BE2C (cell line): ENCODE data around the gene COL20A1.
"Not testable (repeated sequence)": the region's sequence is repeated elsewhere in the genome, so short reads cannot be mapped to it uniquely, and the experiment has no call there.

Experiments used
- DNase-seq: peaks from one replicate; pipeline ENCODE4 v3.0.0-alpha.2; 2020
- H3K27me3 ChIP-seq: fragments of 250-450 bp; sonication (Bioruptor Pico); 2 replicates; pipeline ENCODE4 v1.5.1; 2020; ENCODE audit warnings: mild to moderate bottlenecking
- H3K36me3 ChIP-seq: fragments of 250-450 bp; sonication (Bioruptor Pico); 2 replicates; pipeline ENCODE4 v1.5.1; 2020; ENCODE audit warnings: mild to moderate bottlenecking
- H3K4me1 ChIP-seq: fragments of 250-450 bp; sonication (Bioruptor Pico); 2 replicates; pipeline ENCODE4 v1.5.1; 2020
- H3K4me3 ChIP-seq: 2 replicates; pipeline ENCODE4 v1.5.1; 2011; ENCODE audit warnings: low read depth, low read length
- H3K9me3 ChIP-seq: fragments of 250-450 bp; sonication (Bioruptor Pico); 2 replicates; pipeline ENCODE4 v1.5.1; 2020
- TF ChIP-seq, protein P1 (sequence below): IDR thresholded peaks from 2 replicates; pipeline ENCODE4 v1.5.1; 2012; ENCODE audit warnings: mild to moderate bottlenecking, low read depth, low read length

COL20A1 gene

DNA sequence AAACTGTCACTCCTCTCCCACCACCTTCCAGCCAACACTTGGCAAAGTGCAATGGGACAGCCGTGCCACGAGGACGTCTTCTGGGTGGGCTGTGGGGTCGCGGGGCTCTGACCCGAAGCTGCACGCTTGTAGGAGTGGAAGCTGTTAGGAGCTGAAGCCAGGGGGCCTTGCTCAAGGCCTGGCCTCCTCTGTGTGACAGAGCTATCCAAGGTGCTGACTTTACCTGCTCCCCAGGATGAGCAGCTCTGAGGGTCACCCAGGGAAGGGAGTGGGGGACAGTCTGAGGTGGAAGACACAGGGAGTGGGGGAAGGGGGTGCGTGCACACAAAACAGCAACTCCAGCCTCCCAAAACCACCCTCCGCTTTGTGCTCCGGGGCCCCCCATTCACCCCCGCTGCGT, 85.6 kb downstream of the COL20A1 start:
- Histone ChIP-seq H3K36me3 (no peaks in the 10 kb centered on the region), H3K4me3 (no peak overlapping the region), H3K4me1 (no peaks in the 10 kb centered on the region), H3K27me3 (peaks cover 4% of the 10 kb centered on the region), H3K9me3 (no peaks in the 10 kb centered on the region)
- TF ChIP-seq, protein P1, sequence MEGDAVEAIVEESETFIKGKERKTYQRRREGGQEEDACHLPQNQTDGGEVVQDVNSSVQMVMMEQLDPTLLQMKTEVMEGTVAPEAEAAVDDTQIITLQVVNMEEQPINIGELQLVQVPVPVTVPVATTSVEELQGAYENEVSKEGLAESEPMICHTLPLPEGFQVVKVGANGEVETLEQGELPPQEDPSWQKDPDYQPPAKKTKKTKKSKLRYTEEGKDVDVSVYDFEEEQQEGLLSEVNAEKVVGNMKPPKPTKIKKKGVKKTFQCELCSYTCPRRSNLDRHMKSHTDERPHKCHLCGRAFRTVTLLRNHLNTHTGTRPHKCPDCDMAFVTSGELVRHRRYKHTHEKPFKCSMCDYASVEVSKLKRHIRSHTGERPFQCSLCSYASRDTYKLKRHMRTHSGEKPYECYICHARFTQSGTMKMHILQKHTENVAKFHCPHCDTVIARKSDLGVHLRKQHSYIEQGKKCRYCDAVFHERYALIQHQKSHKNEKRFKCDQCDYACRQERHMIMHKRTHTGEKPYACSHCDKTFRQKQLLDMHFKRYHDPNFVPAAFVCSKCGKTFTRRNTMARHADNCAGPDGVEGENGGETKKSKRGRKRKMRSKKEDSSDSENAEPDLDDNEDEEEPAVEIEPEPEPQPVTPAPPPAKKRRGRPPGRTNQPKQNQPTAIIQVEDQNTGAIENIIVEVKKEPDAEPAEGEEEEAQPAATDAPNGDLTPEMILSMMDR, result no peak
- DNase-seq, result no peak

DNA sequence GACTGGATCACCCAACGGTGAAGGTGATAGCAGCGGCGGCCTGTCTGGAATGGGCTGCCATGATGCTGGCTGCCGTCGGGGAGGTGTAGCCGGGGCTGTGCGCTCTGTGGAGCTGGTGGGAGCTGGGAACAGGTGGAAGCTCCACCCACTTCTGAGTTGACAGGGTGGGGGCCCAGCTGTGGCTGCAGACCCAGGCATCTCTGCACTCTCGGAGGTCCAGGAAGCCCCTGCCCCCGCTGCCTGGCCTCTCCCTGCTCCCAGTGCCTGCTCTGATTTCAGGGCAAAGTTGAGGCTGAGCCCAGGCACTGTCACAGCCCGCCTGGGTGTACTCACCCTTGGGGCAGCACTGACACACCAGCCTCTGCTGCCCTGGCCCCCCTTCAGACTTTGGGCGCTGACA, 86.3 kb downstream of the COL20A1 start:
- H3K36me3 ChIP-seq, result no peaks in the 10 kb centered on the region
- peaks cover 5% of the 10 kb centered on the region for H3K27me3 ChIP-seq
- DNase-seq, result no peak
- no peak overlapping the region for H3K4me3 ChIP-seq
- H3K4me1 ChIP-seq, result no peaks in the 10 kb centered on the region
- H3K9me3 ChIP-seq, result no peaks in the 10 kb centered on the region
- TF ChIP-seq, protein P1, result no peak

DNA sequence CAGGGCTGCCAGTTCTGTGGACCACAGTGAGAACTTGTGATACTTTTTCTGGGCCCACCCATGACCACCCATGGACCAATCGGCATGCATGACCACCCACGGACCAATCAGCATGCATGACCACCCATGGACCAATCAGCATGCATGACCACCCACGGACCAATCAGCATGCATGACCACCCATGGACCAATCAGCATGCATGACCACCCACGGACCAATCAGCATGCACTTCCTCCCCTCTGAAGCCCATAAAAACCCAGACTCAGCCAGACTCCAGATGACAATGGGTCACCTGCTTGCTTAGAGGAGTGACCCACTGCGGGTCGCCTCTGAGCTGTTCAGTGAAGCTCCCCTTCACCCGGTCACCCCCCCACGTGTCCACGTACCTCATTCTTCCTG, 86.9 kb downstream of the COL20A1 start:
- peak; percentile 54 for DNase-seq
- H3K9me3 ChIP-seq, H3K4me1 ChIP-seq, H3K4me3 ChIP-seq, H3K36me3 ChIP-seq: not testable (repeated sequence)
- peaks cover 11% of the 10 kb centered on the region for H3K27me3 ChIP-seq

DNA sequence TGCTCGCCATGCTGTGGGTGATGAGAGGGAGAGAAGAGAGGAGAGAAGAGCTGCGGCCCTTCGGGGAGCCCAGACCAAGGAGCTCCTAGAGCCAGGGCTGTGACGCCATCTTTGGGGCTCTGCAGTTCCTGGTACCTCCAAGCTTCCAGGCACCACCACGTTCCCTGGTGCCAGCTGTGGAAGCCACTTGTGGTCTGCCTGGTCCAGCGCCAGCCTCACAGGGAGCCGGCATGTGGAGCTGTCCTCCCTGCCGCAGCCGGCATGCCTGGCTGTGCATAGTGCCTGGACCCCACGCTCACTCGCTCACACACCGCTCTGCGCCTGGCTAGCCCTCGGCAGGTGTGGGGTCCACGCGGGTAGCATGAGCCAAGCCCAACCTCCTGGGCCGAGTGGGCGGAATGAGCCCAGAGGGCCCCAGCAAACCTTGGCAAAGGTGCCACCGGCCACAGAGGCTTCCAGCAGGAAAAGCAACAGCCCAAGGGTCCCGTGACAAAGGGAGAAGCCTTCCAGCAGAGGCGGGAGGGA, 87.4 kb downstream of the COL20A1 start:
- TF ChIP-seq, protein P1, result no peak
- Histone ChIP-seq H3K4me3 (no peak overlapping the region), H3K4me1 (no peaks in the 10 kb centered on the region), H3K27me3 (peaks cover 14% of the 10 kb centered on the region), H3K36me3 (no peaks in the 10 kb centered on the region), H3K9me3 (no peaks in the 10 kb centered on the region)
- DNase-seq, result no peak

DNA sequence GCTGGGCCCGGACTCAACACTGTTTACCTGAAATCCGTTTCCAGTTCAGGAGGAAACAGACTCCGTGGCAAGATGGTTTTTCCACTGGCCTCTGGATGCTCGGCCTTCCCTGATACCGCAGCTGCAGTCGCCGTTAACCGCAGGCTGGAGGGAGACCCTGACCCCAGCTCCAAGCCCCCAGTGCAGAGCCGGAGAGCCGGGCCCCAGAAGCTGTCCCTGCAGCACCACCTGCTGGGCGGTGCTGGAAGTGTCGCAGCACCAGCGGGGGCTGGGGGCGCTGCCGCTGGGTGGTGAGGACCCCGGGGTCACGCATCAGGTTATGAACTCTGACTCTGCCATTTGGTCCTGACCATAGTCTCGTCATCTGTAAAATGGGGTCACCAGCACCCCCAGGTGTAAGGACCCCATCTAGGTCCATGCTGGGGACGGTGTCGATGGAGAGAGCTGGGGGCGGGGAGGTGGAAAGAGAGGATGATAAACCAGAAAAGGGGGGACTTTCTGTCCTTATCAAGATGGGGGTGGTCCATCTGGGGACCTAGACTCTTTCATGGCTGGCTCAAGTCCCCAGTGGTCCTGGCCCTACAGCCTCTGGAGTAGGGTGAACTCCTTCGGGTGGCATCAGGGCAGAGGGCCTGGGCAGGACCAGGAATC, 88.9 kb downstream of the COL20A1 start:
- TF ChIP-seq, protein P1, result peak; percentile 92
- no peaks in the 10 kb centered on the region for H3K9me3 ChIP-seq
- H3K27me3 ChIP-seq, result peaks cover 14% of the 10 kb centered on the region
- H3K36me3 ChIP-seq, result no peaks in the 10 kb centered on the region
- peak; percentile 67 for DNase-seq
- no peaks in the 10 kb centered on the region for H3K4me1 ChIP-seq
- H3K4me3 ChIP-seq, result no peak overlapping the region

DNA sequence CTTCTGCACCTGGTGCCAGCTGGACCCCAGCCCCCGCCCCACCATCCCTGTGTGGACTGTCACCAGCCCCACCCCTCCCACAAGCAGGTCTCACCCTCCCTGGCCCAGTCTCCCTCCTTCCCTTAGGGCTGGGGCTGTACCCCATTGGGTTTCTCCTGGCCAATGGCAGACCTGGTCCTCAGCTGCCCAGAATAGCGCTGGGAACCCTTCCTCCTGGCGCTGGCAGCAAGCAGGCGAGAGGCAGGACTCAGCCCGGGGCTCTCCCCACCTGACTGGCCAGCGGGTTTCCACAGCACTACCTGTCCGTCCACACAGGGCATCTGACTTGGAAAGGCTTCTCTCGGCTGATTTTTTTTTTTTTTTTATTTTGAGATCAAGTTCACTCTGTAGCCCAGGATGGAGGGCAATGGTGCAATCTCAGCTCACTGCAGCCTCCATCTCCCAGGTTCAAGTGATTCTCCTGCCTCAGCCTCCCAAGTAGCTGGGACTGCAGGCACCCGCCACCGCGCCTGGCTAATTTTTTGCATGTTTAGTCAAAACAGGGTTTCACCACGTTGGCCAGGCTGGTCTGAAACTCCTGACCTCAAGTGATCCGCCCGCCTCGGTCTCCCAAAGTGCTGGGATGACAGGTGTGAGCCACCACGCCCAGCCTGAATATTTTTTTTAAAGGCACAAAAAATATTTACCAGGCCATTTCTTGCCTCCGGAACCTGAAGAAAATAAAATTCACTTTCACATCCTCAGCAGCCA, 89.7 kb downstream of the COL20A1 start:
- TF ChIP-seq, protein P1, result no peak
- Histone ChIP-seq H3K4me3 (no peak overlapping the region), H3K9me3 (no peaks in the 10 kb centered on the region), H3K4me1 (no peaks in the 10 kb centered on the region), H3K36me3 (no peaks in the 10 kb centered on the region), H3K27me3 (peaks cover 14% of the 10 kb centered on the region)
- DNase-seq, result no peak
